Measurements from ENCODE around the gene YY1AP1.

GRCh38 chr1:155669233-155670162 is 19.1 kb downstream of the YY1AP1 start:
- TF ChIP-seq EZH2phosphoT487 (IDR thresholded peaks at IDR 0.05; ENCODE audit: low read depth, severe bottlenecking, unreplicated experiment) (no peak), CTCF (IDR thresholded peaks at IDR 0.05; ENCODE audit: poor library complexity) (no peak)
